Measurements from ENCODE around the gene LRRC10B.

Gene LRRC10B

DNA sequence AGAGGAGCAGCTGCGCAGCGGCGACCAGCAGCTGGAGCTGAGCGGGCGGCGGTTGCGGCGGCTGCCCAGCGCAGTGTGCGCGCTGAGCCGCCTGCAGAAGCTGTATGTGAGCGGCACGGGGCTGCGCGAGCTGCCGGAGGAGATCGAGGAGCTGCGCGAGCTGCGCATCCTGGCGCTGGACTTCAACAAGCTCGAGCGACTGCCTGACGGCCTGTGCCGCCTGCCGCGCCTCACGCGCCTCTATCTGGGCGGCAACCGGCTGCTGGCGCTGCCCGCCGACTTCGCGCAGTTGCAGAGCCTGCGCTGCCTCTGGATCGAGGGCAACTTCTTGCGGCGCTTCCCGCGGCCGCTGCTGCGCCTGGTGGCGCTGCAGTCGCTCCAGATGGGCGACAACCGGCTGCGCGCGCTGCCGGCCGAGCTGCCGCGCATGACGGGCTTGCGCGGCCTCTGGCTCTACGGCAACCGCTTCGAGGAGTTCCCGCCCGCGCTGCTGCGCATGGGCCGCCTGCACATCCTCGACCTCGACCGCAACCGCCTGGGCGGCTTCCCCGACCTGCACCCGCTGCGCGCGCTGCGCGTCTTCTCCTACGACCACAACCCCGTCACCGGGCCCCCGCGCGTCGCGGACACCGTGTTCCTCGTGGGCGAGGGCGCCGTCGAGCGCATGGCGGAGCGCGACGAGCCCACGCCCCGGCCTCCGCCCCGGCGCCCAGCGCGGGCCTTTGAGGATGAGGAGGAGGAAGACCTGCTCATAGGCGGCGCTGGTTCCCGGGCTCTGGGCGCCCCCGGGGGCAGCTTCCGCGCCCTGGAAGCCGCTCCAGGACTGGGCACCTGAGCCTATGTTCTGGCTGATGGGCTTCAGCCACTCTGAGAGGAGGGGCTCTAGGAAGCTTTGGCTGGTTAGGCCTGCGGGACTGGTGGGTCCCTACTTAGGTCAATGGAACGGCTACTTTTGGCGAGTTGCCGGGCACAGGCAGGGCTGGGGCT is 787 bp downstream of the LRRC10B start:
- DNase-seq (ENCODE audit: low read depth), result peak; percentile 72

DNA sequence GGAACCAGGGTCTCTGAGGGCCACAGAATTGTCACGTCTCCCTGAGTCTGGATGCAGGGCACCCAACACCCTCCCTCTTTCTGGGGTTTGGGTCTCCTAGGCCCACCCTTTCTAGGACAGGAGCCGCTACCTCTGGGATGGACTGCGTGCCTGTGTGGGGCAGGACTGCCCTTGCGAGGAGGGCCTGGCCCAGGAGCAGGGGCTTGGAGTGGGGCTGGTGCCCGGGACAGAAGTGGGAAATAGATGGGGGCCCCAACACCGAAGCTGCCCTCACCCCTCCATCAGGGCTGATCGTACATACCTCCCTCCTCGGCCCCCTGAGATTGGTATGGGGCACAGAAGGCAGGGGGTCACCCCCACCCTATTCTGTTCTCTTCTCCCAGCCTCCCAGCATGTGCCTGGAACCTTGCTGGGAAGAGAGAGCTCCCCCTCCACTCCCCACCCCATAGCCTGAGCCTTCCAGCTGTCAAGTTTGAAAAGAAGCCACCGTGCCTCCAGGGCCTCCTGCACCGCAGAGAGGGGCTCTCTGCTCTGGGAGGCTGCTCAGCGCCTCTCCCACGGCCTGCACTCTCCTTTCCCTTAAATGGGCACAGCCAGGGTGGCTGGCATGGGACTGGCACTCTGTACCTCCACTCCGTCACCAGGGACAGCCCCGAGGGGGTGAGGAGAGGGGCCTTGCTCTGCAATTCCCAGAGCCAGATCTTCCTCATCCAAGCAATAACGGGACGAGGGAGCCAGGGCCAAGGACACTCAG is 1.8 kb downstream of the LRRC10B start:
- no peak for DNase-seq (ENCODE audit: low read depth)

DNA sequence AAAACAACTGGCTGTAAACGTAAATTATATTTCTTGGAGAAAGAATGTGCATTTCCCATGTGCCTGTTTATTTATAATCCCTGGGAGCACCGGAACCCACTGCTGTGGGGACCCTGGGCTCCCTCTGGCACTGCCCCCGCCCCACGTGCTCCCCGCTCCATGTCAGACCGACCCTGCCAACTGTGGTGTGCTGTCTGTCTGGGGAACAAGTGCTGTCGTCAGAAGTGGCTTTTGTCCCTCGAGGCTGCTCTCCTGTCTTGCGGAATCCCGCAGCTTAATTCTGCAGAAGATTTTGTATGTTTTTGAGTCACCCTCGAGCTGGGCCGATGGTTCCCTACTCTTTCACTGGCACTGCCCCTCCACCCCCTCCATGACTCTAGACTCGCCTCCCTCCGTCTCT is 2.4 kb downstream of the LRRC10B start:
- no peak for DNase-seq (ENCODE audit: low read depth)

DNA sequence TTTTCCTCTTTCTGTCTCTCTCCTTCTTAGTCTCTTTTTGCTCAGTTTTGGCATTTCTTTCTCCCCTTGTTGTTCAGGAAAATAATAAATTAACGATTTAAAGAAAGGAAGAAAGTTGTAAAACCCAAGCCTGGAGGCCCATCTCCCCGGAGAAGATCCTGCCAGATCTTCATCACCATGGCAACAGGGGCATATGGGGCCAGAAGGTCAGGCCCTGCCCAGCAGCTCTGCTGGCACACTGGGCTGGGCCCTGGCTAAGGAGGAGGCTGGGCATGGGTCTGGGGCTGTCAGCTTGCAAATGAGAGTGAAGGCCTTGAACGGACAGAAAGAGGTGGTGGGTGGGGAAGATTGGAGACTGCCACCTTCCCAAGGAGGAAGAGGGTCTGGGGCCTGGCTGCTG is 2.8 kb downstream of the LRRC10B start:
- DNase-seq (ENCODE audit: low read depth), result no peak

DNA sequence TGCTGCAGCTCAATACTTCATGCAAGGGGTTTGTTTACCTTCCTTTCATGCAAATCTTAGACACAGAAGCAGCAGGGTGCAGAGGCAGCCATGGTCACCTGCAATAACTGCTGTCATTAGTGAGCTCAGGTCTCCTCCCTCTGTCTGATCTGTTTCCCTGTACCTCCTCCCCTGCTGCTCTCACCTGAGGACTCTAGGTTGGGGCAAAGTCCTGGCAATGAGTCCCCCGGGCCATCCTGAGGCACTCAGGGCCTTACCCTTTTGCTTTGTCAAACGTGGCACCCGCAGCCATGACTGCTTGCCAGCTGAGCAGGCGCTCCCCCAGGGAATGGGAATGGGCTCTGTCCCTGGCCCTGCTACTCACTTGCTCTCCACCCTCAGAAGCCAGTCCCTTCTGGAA is 3.9 kb downstream of the LRRC10B start:
- no peak for DNase-seq (ENCODE audit: low read depth)

DNA sequence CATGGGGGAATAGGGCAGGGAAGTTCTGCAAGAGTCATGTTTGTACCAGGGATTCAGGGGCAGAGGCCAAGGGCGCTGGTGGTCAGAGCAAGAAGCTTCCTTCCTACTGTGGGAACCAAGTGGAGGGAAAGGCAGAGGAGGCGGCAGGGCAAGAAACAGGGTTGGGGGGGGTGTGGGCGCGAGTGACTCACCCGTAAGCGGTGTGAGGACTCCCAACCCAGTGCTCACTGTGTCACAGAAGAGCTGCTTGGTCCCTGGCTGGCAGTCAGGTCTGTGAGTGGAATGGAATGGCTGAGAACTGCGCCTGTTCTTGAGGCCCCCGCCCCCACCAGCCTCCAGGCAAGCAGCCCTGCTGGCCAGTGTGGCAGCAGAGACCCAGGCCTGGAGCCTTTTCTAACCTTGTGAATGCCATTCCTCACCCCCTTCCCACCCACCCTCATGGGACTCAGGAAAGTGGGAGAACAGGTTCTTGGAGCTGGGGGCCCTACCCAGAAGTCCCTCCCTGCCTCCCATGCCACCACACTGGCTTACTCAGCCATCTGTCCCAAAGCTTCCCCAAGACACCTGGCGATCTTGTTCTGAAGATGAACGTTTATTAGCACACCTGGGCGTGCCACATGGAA is 4.7 kb downstream of the LRRC10B start:
- no peak for DNase-seq (ENCODE audit: low read depth)

DNA sequence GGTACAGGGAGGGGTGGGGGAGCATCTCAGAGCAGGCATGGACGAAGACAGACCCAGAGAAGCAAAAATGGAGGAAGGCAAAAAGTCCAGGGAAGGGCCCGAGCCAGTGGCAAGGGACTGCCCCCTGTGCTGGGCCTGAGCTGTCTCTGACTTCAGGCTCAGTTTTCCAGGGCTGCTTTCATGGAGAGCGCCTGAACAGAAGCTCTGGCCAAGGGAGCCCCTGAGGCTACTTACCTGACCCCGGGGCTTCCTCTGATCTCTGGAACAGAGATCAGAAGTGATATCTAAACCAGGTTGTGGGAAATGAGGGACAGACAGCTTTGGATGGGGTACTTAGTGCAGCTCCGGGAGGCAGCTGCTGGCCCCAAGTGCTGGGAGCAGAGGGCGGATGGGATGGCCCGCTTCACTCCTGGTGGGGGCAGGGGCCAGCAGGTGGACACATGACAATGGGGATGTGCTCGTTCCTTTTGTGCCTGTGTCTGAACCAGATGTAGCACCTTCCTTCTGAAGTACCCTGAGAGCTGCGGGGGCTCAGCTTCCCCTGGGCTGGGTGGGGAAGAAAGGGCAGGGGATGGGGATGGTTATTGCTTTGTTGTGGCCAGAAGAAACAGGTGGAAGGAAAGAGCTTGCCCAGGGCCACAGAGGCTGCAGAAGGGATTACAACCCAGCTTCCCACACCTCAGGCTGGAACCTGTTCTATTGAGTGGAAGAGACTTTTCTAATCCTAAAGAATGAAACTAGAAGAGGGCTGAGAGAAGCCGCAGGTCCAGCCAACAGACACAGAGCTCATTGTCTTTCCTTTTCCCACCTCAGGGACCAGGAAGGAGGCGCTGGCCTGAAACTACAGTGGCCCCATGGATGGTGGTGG is 5.7 kb downstream of the LRRC10B start:
- no peak for DNase-seq (ENCODE audit: low read depth)

DNA sequence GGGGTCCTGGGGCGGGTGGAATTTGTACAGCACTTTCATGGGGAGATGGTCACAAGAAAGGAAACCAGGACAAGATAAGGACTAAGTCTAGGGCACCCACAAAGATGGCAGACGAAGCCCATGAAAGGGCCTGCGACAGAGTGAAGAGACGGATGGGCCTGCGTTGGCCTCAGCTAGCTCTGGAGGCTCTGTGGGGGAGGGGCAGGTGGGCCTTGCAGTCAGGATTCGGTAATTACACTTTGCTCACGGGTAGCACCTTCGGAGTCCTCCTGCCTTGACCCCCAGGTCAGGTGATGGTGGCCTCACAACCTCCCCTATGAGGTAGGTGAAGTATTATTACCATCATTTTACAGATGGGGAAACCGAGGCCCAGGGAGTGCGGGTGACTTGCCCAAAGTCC is 7.1 kb downstream of the LRRC10B start:
- no peak for DNase-seq (ENCODE audit: low read depth)

DNA sequence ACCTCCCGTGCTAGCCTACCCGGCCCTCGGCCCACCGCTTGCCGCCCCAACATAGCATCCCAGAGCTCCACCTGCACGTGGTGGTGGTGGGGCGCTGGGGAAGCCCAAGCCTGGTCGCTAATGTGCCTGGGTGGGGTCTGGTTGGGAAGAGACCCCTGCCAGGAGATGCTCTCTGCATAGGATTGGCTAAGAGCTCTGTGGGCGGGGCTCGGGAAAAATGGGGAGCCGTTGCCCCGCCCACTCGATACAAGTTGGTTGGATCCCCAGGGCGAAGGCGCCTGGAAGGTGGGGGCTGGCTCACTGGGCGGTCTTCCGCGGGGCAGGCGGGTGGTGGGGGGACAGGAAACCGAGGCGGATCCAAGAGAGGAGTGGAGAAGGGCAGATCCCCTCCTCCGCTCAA is 7.6 kb downstream of the LRRC10B start:
- DNase-seq (ENCODE audit: low read depth), result no peak

DNA sequence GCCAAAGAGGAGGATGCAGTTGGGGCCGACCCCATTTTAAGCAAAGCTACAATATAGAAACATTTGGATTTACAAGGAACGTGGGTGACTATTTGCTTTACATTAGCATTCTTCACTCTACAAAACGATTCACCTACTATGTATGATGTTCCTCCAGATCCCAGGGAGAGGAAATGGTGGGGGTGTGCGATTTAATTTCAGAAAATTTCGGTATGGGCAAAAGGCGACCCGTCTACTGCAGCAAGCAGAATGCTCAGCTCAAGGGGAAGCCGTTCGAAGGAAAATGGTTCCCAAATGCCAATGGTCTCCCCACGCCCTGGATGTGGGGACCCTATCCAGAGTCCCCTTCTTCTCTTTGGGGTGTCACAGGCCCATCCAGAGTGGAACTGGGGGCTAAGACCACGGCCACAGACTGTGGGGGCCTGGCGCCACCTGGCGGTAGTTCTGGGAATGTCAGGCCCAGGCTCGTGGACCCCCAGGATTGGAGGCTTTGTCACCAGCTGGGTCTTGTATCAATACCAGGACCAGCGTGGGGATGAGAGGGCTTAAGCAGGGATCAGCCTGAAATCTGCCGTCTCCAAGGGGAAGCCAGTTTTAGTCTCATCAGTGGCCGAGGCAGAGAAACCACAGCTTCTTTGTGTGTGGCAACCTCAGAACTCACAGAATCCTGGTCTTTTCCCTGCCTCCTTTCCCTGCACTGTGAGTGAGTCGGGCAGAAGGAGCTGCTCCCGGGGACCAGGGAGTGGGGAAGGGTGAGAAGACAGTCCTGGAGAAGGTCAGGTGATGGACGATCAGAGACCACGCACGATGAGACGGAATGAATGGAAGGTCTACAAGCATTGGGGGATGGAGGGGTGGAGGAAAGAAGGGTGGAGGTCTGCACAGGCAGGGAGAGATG is 8.4 kb downstream of the LRRC10B start:
- DNase-seq (ENCODE audit: low read depth), result no peak

DNA sequence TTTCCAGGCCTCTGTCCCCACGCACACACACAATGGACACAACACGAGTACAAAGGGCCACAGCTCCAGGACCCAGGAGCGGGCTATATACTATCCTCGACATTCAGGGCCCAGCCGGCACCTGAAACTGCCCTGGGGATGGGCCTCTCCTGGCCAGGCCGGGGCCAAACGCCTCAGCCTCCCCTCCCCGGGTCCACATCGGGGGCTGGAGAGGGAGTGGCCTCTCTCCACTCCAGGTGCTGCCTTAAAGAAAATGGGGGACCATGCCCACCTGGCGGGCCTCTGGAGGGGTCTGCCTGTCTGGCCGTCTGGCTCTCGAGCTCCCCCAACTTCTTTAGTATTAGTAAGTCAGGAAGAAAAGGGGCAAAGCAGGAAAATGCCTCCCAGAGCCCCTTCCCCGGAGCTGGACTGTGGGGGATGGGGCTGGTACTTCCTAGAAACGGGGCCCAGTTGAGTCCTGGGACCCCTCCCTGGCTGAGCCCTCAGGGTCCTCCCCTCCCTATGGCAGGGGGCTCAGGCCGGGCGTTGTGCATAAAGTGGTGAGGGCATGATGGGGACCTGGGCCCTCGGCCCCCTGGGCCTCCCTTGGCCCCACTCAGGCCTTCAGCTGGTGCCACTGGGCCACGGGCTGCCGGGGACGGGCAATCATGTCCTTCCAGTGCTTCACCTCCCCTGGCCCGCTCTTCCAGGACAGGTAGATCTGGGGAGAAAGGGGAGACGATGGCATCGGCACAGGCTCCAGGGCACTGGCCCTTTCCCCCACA is 9.7 kb downstream of the LRRC10B start:
- DNase-seq (ENCODE audit: low read depth), result no peak

DNA sequence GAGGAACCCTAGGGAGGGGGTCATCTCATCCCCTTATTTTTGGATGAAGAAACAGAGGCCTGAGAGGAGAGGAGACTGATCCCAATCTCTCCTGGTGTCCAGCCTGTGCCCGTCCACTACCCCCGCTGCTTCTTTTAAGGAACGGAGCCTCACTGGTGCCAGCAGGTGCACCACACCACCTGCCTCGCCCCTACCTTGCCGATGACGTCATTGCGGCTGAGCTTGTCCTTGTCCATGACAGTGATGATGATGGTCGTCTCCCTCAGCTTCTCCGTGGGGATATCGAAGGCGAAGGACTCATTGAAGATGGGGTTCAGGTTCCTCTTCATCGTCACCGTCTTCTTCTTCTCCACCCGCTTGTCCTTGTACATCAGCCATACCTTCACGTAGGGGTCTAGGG is 14.3 kb downstream of the LRRC10B start:
- DNase-seq (ENCODE audit: low read depth), result no peak

DNA sequence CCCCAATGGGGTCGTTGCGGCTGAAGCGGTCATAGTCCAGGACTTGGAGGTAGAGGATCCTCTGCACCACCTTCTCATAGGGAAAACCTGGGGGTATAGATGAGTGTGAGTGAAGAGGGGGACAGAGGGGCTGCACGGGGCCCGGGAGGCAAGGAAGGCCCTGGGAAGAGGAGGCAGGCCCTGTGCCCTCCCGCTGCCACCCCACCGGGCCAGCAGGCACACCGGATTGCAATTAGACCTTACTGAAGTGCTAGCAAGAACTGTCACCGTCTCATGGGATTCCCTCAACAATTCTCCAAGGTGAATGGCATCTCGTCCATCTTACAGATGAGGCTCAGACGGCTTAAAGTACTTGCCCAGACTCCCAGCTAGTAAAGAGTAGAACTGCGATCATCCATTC is 15.9 kb downstream of the LRRC10B start:
- DNase-seq (ENCODE audit: low read depth), result no peak

DNA sequence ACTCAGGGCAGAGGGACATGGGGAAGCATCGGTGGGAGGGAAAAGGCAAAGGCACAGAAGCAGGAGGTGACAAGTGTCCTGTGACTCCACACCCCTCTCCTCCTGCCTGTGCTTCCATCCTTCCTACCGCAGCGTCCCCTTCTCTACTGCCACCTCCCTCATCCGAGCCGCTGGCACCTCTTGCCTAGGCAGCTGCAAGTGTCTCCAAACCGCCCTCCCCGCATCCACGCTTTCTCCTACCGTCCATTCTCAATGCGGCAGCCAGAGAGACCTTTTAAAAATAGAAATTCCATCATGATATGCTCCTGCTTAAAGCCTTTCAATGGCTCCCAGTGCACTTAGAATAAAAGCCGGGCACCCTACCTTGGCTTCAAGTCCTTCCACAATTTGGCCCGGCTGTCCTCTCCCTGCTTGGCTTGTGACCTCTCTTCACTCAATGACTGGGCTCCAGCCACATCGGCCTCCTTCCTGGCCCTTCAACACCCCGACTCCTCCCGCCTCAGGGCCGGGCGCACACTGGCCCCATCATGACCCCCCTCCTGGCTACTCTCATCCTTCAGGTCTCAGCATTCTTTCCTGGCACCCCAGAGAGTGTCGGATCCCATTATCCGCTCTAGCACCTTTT is 16.5 kb downstream of the LRRC10B start:
- DNase-seq (ENCODE audit: low read depth), result no peak

DNA sequence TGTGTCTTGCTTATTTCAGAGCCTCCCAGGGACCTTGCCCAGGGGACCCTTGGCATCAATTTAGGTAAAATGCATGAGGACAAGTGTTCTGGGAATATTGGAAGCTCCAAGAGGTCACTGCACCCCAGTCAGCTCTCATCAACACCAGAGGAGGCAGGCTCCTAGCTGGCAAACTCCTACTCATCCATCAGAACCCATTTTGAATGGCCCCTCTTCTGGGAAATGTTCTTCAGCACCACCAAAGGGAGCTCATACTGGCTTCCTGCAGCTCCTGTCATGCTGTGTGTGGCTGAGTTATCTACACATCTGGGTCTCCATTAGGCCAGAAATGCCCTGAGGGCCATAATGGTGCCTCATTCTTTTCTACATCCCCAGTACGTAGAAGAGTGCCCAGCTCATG is 17.7 kb downstream of the LRRC10B start:
- DNase-seq (ENCODE audit: low read depth), result no peak

DNA sequence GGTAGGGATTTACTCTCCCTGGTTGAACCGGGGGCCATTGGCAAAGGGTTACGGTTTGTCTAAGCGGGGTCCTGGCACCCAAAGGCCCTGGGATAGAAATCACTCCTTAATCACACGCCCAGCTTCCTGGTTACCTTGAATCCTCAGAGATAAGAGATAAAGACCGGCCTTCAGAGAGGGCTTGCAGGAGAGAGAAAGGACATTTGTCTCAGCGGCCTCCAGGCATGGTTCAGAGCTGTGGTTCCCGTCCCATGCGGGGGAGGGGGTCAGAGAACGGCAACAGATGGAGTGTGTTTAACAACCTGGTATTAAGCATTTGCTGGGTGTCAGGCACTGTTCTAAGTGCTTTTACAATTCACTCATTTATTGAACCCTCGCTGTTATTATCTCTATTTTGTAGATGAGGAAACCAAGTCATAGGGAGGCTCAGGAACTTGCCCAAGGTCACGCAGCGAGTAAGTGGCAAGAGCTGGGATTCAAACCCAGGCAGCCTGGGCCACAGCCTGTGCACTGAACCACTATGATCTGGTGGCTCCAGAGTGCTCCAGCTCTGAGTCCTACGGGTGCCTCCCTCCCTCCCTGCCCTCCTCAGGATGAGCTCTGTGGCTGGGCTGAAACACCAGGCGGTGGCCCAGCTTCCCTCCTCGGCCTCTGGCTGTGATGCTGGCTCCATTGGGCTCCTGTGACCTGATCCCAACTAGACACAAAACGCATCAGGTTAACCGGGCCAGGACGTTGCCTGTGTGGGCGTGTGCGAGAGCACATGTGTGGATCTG is 18.6 kb downstream of the LRRC10B start:
- DNase-seq (ENCODE audit: low read depth), result no peak

DNA sequence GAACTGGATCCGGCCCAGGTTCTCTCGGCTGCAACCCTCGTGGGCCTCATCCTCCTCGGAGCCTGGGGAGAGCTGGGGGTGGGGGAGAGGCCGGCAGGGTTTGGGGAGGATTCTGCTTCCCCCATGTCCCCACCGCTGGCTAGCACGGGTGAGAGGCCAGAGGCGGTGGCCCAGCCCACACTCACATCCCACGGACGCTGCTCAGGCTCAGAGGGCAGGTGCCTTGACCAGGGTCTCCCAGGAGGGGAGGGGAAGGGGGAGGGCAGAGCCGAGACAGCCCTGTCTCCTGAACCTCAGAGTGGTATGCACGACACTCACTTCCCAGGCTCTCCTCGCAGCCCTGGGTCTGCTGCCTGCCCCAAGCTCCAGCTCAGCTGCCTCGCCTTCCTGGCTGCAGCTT is 19.6 kb downstream of the LRRC10B start:
- DNase-seq (ENCODE audit: low read depth), result no peak

DNA sequence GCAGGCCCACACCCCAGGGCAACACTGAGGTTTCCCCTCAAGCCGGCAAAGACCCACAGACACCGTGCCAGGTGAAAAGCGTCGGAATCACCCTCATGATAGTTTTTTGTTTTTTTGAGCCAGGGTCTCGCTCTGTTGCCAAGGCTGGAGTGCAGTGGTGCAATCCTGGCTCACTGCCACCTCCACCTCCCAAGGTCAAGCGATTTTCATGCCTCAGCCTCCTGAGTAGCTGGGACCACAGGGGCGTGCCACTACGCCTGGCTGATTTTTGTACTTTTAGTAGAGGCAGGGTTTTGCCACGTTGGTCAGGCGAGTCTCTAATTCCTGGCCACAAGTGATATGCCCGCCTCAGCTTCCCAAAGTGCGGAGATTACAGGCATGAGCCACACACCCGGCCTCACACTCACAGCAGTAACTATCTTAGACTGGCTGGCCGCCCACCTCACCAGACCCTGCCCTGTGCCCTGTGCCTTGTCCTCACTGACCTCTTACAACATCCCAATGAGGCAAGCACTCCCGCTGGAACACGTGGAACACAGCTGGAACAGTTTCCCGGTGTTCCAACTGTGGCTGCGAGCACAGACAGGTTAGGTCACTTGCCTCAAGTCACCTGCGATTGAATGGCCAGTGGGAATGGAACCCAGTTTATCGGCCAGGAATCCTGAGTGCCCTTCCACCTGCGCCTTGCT is 21.1 kb downstream of the LRRC10B start:
- peak; percentile 15 for DNase-seq (ENCODE audit: low read depth)

Data from fibroblast of gingiva (primary cell).